ENCODE measurements around the gene FAM222A. TPM values are rescaled to one million over a fixed set of nuclear protein-coding genes. Genes with fewer than 3 reads are reported as not detected.

The FAM222A gene
- total and polyA plus RNA-seq, 2 of the 8 experiments (the other 6 are each of a cell fraction or from before 2014, with no cell fraction given): 0.94 to 1.1 TPM

GRCh38 chr12:109735825-109736551 lies 22.4 kb downstream of the FAM222A start (continued):
- TF ChIP-seq, protein P1, sequence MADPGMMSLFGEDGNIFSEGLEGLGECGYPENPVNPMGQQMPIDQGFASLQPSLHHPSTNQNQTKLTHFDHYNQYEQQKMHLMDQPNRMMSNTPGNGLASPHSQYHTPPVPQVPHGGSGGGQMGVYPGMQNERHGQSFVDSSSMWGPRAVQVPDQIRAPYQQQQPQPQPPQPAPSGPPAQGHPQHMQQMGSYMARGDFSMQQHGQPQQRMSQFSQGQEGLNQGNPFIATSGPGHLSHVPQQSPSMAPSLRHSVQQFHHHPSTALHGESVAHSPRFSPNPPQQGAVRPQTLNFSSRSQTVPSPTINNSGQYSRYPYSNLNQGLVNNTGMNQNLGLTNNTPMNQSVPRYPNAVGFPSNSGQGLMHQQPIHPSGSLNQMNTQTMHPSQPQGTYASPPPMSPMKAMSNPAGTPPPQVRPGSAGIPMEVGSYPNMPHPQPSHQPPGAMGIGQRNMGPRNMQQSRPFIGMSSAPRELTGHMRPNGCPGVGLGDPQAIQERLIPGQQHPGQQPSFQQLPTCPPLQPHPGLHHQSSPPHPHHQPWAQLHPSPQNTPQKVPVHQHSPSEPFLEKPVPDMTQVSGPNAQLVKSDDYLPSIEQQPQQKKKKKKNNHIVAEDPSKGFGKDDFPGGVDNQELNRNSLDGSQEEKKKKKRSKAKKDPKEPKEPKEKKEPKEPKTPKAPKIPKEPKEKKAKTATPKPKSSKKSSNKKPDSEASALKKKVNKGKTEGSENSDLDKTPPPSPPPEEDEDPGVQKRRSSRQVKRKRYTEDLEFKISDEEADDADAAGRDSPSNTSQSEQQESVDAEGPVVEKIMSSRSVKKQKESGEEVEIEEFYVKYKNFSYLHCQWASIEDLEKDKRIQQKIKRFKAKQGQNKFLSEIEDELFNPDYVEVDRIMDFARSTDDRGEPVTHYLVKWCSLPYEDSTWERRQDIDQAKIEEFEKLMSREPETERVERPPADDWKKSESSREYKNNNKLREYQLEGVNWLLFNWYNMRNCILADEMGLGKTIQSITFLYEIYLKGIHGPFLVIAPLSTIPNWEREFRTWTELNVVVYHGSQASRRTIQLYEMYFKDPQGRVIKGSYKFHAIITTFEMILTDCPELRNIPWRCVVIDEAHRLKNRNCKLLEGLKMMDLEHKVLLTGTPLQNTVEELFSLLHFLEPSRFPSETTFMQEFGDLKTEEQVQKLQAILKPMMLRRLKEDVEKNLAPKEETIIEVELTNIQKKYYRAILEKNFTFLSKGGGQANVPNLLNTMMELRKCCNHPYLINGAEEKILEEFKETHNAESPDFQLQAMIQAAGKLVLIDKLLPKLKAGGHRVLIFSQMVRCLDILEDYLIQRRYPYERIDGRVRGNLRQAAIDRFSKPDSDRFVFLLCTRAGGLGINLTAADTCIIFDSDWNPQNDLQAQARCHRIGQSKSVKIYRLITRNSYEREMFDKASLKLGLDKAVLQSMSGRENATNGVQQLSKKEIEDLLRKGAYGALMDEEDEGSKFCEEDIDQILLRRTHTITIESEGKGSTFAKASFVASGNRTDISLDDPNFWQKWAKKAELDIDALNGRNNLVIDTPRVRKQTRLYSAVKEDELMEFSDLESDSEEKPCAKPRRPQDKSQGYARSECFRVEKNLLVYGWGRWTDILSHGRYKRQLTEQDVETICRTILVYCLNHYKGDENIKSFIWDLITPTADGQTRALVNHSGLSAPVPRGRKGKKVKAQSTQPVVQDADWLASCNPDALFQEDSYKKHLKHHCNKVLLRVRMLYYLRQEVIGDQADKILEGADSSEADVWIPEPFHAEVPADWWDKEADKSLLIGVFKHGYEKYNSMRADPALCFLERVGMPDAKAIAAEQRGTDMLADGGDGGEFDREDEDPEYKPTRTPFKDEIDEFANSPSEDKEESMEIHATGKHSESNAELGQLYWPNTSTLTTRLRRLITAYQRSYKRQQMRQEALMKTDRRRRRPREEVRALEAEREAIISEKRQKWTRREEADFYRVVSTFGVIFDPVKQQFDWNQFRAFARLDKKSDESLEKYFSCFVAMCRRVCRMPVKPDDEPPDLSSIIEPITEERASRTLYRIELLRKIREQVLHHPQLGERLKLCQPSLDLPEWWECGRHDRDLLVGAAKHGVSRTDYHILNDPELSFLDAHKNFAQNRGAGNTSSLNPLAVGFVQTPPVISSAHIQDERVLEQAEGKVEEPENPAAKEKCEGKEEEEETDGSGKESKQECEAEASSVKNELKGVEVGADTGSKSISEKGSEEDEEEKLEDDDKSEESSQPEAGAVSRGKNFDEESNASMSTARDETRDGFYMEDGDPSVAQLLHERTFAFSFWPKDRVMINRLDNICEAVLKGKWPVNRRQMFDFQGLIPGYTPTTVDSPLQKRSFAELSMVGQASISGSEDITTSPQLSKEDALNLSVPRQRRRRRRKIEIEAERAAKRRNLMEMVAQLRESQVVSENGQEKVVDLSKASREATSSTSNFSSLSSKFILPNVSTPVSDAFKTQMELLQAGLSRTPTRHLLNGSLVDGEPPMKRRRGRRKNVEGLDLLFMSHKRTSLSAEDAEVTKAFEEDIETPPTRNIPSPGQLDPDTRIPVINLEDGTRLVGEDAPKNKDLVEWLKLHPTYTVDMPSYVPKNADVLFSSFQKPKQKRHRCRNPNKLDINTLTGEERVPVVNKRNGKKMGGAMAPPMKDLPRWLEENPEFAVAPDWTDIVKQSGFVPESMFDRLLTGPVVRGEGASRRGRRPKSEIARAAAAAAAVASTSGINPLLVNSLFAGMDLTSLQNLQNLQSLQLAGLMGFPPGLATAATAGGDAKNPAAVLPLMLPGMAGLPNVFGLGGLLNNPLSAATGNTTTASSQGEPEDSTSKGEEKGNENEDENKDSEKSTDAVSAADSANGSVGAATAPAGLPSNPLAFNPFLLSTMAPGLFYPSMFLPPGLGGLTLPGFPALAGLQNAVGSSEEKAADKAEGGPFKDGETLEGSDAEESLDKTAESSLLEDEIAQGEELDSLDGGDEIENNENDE (IDR thresholded peaks at IDR 0.05; ENCODE audit: insufficient replicate concordance, low read length): no peak
- TF ChIP-seq RBBP5 (IDR thresholded peaks at IDR 0.05; ENCODE audit: borderline replicate concordance, low read depth, low read length) (no peak), NANOG (IDR thresholded peaks at IDR 0.05; ENCODE audit: insufficient read depth, low read depth, low read length, poor library complexity, severe bottlenecking) (no peak), EP300 (IDR thresholded peaks at IDR 0.05; ENCODE audit: borderline replicate concordance in 1 of 2, low read depth in 2 of 2, low read length in 2 of 2) (no peak), CHD2 (IDR thresholded peaks at IDR 0.05; ENCODE audit: low read length) (no peak), ATF3 (IDR thresholded peaks at IDR 0.05; ENCODE audit: insufficient read depth, low read depth, low read length) (no peak), ZNF274 (IDR thresholded peaks at IDR 0.05; ENCODE audit: borderline replicate concordance, extremely low read depth, low read length) (no peak), CBX8 (IDR thresholded peaks at IDR 0.05; ENCODE audit: borderline replicate concordance, low read depth, low read length) (no peak), KDM5A (IDR thresholded peaks at IDR 0.05; ENCODE audit: low read length) (no peak)
